Right lobe of liver (tissue), 6 donors: ENCODE results near the gene ATXN1. TPM values are rescaled to one million over a fixed set of nuclear protein-coding genes. Genes with fewer than 3 reads are reported as not detected.

Experiments
- ATAC-seq, 4 donors: fragments of 200-7000 bp; cut with Tn5 transposase; one replicate each; pipeline ENCODE4 v1.9.1; 2020; ENCODE audit warnings: mild to moderate bottlenecking in 4 of 4, moderate library complexity in 4 of 4
- DNase-seq, 3 donors: peaks; one replicate each; pipeline ENCODE4 v3.0.0-alpha.2; 2020
- H3K27ac ChIP-seq, 3 donors: fragments of 200-600 bp; one replicate each; pipeline ENCODE4 v1.8.0; 2022
- H3K27me3 ChIP-seq, 2 donors: fragments of 200-600 bp; one replicate each; pipeline ENCODE4 v1.8.0; 2022
- H3K36me3 ChIP-seq, 4 donors: fragments of 200-600 bp; sonication (generic) in 1 of 4; one replicate each; pipeline versions ENCODE4 v1.5.1 to v1.8.0; 2017 to 2022; ENCODE audit warnings: control low read depth in 1 of 4
- H3K4me1 ChIP-seq, 4 donors: fragments of 200-600 bp; sonication (generic) in 1 of 4; one replicate each; pipeline versions ENCODE4 v1.5.1 to v1.8.0; 2017 to 2022; ENCODE audit warnings: control low read depth in 1 of 4
- H3K4me3 ChIP-seq, 3 donors: fragments of 200-600 bp; one replicate each; pipeline ENCODE4 v1.8.0; 2022
- H3K9me3 ChIP-seq, 4 donors: fragments of 200-600 bp; sonication (generic) in 1 of 4; one replicate each; pipeline versions ENCODE4 v1.5.1 to v1.8.0; 2017 to 2022; ENCODE audit warnings: control low read depth in 1 of 4
- POLR2A ChIP-seq: fragments of 450-650 bp; IDR thresholded peaks from one replicate; pipeline ENCODE4 v1.6.1; 2017; ENCODE audit warnings: antibody characterized with exemption, mild to moderate bottlenecking
- WGBS: methylation state at CpG from one replicate; pipeline ENCODE4 v1.1.6; 2018; ENCODE audit warnings: low coverage, low lambda C conversion rate; ENCODE audit not compliant: insufficient coverage; ENCODE audit errors: missing lambda C conversion rate; 5-methylcytosine and 5-hydroxymethylcytosine counted together
- intact Hi-C, 2 donors: fragments of 100-400 bp; cut with DNase I; formaldehyde crosslinking; loops; one replicate each; pipeline versions ENCODE4 v1.11.2 to v1.14.1; 2022
- total RNA-seq, 6 experiments: library from RNA; depleted of rRNA in 2 of 6; stranded (reverse); fragments of >200 nt in 2 of 6; fragmentation: NEBNext Ultra II Directional in 3 of 6; extraction: Animal tissue kit (Norgen Biotek cat#: 25700) in 3 of 6; gene quantifications; one replicate each; pipeline versions ENCODE4 v1.1.0 to v1.2.4, GENCODE V29; 2016 to 2023
- TF ChIP-seq, protein P1 (sequence below), 4 donors: fragments of 200-600 bp in 3 of 4; fragments of 450-650 bp in 1 of 4; IDR thresholded peaks; one replicate each; pipeline versions ENCODE4 v1.5.1 to v1.8.0; 2016 to 2022; ENCODE audit warnings: antibody characterized with exemption in 4 of 4, mild to moderate bottlenecking in 2 of 4
- donor health status: DM: no; HTN: yes; CAD: no.
- donor health status: DM: no; HTN: no; CAD: no.
- donor health status: DM: no; HTN: no; CAD: no.
- donor health status: DM: no; HTN: yes; CAD: no.
- donor health status: DM: no; HTN: yes; CAD: no.

ATXN1 gene
- total RNA-seq, 6 experiments from 2014 or later = 23.2 to 28.7 (median 25.0) TPM

DNA sequence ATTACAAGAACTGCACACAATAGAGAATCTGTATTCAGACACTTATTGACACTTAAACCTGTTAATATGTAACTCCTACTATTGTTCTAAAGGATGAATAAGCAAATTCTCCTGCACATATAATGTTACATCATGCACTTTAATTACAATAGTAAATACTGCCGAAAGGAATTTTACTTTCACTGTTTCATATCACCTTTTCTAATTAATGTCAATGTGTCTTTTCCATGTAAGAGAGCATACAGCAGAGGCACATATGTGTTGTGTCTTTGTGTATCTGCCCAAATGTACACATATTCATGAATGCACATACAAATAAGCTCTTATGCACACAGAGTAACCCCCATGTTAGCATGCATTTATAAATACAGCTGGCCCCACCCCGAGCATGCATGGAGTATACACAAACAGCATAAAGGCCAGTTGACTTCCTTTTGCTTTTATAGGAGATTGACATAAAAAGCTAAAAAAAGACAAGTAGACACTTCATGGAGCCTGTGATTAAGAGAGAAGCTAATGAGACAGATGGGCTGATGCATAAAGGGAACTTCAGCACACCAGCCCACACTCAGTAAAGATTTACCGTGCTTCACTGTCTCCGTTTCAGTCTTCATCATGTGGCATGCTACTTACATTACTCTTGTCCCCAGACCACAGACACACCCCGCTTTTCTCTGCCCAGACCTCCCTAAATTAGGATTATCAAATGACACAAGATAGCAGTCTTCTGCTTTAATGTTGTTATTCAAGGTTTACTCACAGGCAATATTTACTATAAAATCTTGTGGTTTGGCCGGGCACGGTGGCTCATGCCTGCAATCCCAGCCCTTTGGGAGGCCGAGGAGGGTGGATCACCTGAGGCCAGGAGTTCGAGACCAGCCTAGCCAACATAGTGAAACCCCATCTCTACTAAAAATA is 184.6 kb downstream of the ATXN1 start:
- DNase-seq = no peak
- H3K27ac ChIP-seq = no peak overlapping the region
- no peak overlapping the region for H3K4me3 ChIP-seq

DNA sequence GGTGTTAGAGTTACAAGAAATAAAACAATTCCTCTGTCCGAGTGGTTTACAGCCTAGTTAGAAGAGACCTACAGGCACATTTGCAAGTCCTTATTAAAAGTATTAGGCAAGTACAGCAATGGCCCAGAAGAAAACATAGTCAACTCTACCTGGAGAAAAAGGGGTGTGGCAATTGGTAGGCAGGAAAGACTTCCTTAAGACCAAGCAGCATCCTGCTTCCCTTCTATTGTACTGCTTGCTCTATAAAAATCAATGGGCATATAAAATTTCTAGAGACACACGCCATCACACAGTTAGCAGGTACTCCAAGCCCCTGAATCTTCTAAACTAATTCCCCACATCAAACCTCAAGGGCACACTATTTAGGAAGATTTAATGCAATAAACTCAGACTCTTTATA is 185.6 kb downstream of the ATXN1 start:
- TF ChIP-seq, protein P1, sequence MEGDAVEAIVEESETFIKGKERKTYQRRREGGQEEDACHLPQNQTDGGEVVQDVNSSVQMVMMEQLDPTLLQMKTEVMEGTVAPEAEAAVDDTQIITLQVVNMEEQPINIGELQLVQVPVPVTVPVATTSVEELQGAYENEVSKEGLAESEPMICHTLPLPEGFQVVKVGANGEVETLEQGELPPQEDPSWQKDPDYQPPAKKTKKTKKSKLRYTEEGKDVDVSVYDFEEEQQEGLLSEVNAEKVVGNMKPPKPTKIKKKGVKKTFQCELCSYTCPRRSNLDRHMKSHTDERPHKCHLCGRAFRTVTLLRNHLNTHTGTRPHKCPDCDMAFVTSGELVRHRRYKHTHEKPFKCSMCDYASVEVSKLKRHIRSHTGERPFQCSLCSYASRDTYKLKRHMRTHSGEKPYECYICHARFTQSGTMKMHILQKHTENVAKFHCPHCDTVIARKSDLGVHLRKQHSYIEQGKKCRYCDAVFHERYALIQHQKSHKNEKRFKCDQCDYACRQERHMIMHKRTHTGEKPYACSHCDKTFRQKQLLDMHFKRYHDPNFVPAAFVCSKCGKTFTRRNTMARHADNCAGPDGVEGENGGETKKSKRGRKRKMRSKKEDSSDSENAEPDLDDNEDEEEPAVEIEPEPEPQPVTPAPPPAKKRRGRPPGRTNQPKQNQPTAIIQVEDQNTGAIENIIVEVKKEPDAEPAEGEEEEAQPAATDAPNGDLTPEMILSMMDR (IDR thresholded peaks at IDR 0.05) = no peak
- no peak for TF ChIP-seq POLR2A
- Histone ChIP-seq H3K36me3 (no peaks in the 10 kb centered on the region), H3K4me3 (no peak overlapping the region), H3K4me1 (peaks cover 0 to 11% (median 0%) of the 10 kb centered on the region in 4 donors), H3K27ac (no peak overlapping the region), H3K9me3 (no peaks in the 10 kb centered on the region), H3K27me3 (no peaks in the 10 kb centered on the region)
- DNase-seq (no peak), ATAC-seq (no peak)
- 100% methylated on average over 2 of the region's 2 CpGs for WGBS
- intact Hi-C loops = no loop called here

More for the DNA sequence above, 184.6 kb downstream of the ATXN1 start:
- intact Hi-C loops = no loop called here
- H3K27me3 ChIP-seq = no peaks in the 10 kb centered on the region
- no peak for TF ChIP-seq POLR2A
- TF ChIP-seq, protein P1 (IDR thresholded peaks at IDR 0.05) = no peak
- H3K4me1 ChIP-seq = peaks cover 0 to 11% (median 0%) of the 10 kb centered on the region in 4 donors
- H3K9me3 ChIP-seq = no peaks in the 10 kb centered on the region
- 93% methylated on average over 9 of the region's 9 CpGs for WGBS
- no peaks in the 10 kb centered on the region for H3K36me3 ChIP-seq
- ATAC-seq = no peak

DNA sequence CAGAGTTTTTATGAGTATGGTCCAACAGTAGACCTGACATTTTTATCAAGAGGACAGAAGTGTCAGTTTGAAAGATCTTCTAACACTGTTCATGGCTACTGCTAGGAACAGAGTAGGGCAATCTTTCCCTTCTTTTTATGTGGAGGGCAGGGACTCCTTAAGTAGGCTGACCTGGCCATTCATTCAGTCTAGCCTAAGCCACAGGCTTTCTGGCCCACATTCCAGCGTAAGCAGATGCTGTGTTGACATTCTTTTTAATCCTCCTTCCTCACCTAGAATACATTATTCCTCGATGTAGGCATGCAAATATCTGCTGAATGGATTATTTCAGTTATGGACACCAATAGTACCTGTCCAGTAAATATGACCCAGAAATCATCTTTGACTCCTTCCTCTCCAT is 188.3 kb downstream of the ATXN1 start:
- no peaks in the 10 kb centered on the region for H3K36me3 ChIP-seq
- no peak overlapping the region for H3K27ac ChIP-seq
- TF ChIP-seq POLR2A = no peak
- TF ChIP-seq, protein P1 (IDR thresholded peaks at IDR 0.05) = no peak
- DNase-seq (no peak), ATAC-seq (no peak)
- intact Hi-C loops = no loop called here
- H3K4me1 ChIP-seq = no peaks in the 10 kb centered on the region
- 100% methylated on average over 2 of the region's 2 CpGs for WGBS
- no peaks in the 10 kb centered on the region for H3K27me3 ChIP-seq
- no peak overlapping the region for H3K4me3 ChIP-seq
- no peaks in the 10 kb centered on the region for H3K9me3 ChIP-seq

DNA sequence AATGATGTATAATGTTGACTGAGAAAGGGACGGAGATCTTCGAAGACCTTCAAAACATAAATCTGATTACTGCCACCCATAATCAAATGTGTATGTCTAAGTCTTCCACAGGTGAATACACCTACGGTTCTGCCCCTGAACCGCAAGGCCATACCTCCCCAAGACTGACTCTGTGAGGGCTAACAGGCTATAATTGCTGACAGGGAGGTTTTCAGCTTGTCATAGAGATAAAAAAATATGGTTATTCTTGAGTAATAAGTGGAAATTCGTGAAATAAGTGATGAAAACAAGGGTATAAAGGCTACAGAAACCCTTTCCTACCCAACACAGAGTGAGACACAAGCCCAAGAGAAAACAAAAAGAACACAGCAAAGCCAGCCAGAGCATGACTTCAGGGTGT is 188.9 kb downstream of the ATXN1 start:
- H3K9me3 ChIP-seq = no peaks in the 10 kb centered on the region
- intact Hi-C loops = no loop called here
- H3K4me1 ChIP-seq = no peaks in the 10 kb centered on the region
- no peak overlapping the region for H3K27ac ChIP-seq
- no peak overlapping the region for H3K4me3 ChIP-seq
- no peak for DNase-seq
- no peak for ATAC-seq
- WGBS = 88% methylated on average over 5 of the region's 5 CpGs
- TF ChIP-seq POLR2A = no peak
- TF ChIP-seq, protein P1 (IDR thresholded peaks at IDR 0.05) = no peak
- no peaks in the 10 kb centered on the region for H3K27me3 ChIP-seq
- H3K36me3 ChIP-seq = no peaks in the 10 kb centered on the region
